ENCODE measurements around the gene PRKCE. TPM values are rescaled to one million over a fixed set of nuclear protein-coding genes. Genes with fewer than 3 reads are reported as not detected.
A peak's percentile ranks its signal among the peaks of the same experiment; 100 is the strongest.

Gene PRKCE
- total RNA-seq, 2 donors from 2014 or later: 21.7 to 26.9 TPM

- intact Hi-C loops (cut with DNase I): no loop called here
Measured at GRCh38 chr2:46130511-46130910, 479.0 kb downstream of the PRKCE start.

GRCh38 chr2:46132996-46133395 is 481.5 kb downstream of the PRKCE start:
- DNase-seq (ENCODE audit: low spot score): no peak
- intact Hi-C loops (cut with DNase I): loop anchor here in 1 of 2 donors (2.0 kb wide), 1 partner anchor 54 kb away; no protein-coding TSS in a partner anchor

More at GRCh38 chr2:46130511-46130910, 479.0 kb downstream of the PRKCE start:
- no peak for DNase-seq (ENCODE audit: low spot score)

- intact Hi-C loops (cut with DNase I): loop anchor here in 1 of 2 donors (1.0 kb wide), 1 partner anchor 27 kb away; no protein-coding TSS in a partner anchor
- no peak for DNase-seq (ENCODE audit: low spot score)
Measured at GRCh38 chr2:46134531-46135227, 483.2 kb downstream of the PRKCE start.

GRCh38 chr2:46135228-46135855 is 483.9 kb downstream of the PRKCE start:
- DNase-seq (ENCODE audit: low spot score): no peak
- intact Hi-C loops (cut with DNase I): no loop called here

GRCh38 chr2:46135958-46136357 is 484.5 kb downstream of the PRKCE start:
- no peak for DNase-seq (ENCODE audit: low spot score)
- intact Hi-C loops (cut with DNase I): no loop called here

GRCh38 chr2:46136481-46136880 is 485.0 kb downstream of the PRKCE start:
- no peak for DNase-seq (ENCODE audit: low spot score)
- intact Hi-C loops (cut with DNase I): no loop called here

GRCh38 chr2:46136953-46137352 is 485.5 kb downstream of the PRKCE start:
- intact Hi-C loops (cut with DNase I): no loop called here
- no peak for DNase-seq (ENCODE audit: low spot score)

- intact Hi-C loops (cut with DNase I): no loop called here
Measured at GRCh38 chr2:46142546-46143428, 491.3 kb downstream of the PRKCE start.

GRCh38 chr2:46143429-46144132 is 492.1 kb downstream of the PRKCE start:
- no peak for DNase-seq (ENCODE audit: low spot score)
- intact Hi-C loops (cut with DNase I): no loop called here

More at GRCh38 chr2:46142546-46143428, 491.3 kb downstream of the PRKCE start:
- DNase-seq (ENCODE audit: low spot score): no peak

GRCh38 chr2:46144133-46144800 is 492.8 kb downstream of the PRKCE start:
- intact Hi-C loops (cut with DNase I): no loop called here
- no peak for DNase-seq (ENCODE audit: low spot score)

GRCh38 chr2:46145017-46145416 is 493.5 kb downstream of the PRKCE start:
- no peak for DNase-seq (ENCODE audit: low spot score)
- intact Hi-C loops (cut with DNase I): no loop called here

- DNase-seq (ENCODE audit: low spot score): no peak
- intact Hi-C loops (cut with DNase I): no loop called here
Measured at GRCh38 chr2:46145840-46146239, 494.4 kb downstream of the PRKCE start.

GRCh38 chr2:46146866-46147502 is 495.5 kb downstream of the PRKCE start:
- DNase-seq (ENCODE audit: low spot score): no peak
- intact Hi-C loops (cut with DNase I): no loop called here

- intact Hi-C loops (cut with DNase I): no loop called here
Measured at GRCh38 chr2:46147626-46148368, 496.3 kb downstream of the PRKCE start.

GRCh38 chr2:46148369-46148736 is 496.9 kb downstream of the PRKCE start:
- no peak for DNase-seq (ENCODE audit: low spot score)
- intact Hi-C loops (cut with DNase I): no loop called here

More at GRCh38 chr2:46147626-46148368, 496.3 kb downstream of the PRKCE start:
- DNase-seq (ENCODE audit: low spot score): no peak

- peak; percentile 23 for DNase-seq (ENCODE audit: low spot score)
- intact Hi-C loops (cut with DNase I): no loop called here
Measured at GRCh38 chr2:46150445-46150955, 499.0 kb downstream of the PRKCE start.

- intact Hi-C loops (cut with DNase I): no loop called here
- DNase-seq (ENCODE audit: low spot score): no peak
Measured at GRCh38 chr2:46151577-46151976, 500.1 kb downstream of the PRKCE start.

Measured in posterior vena cava (tissue), 2 donors.